Thoracic aorta (tissue), 2 donors: ENCODE measurements around the gene MYO9A. TPM values are rescaled to one million over a fixed set of nuclear protein-coding genes. Genes with fewer than 3 reads are reported as not detected.

Experiments
- ATAC-seq: fragments of 150-250 bp; one replicate; pipeline ENCODE4 v1.8.0; 2017; ENCODE audit warnings: low read depth; ENCODE audit not compliant: insufficient number of reproducible peaks, low FRiP score
- DNase-seq: peaks from one replicate; pipeline ENCODE4 v3.0.0-alpha.2; 2020; ENCODE audit warnings: low spot score
- H3K27ac ChIP-seq, 2 donors: fragments of 200-600 bp; sonication (generic); 1 replicate in 1 of 2; 2 replicates in 1 of 2; pipeline ENCODE4 v1.5.1; 2016; ENCODE audit warnings: mild to moderate bottlenecking in 2 of 2, moderate library complexity in 2 of 2
- H3K27me3 ChIP-seq: fragments of 200-600 bp; sonication (generic); replicated peaks from 2 replicates; pipeline ENCODE4 v1.6.0; 2016; ENCODE audit warnings: mild to moderate bottlenecking; ENCODE audit not compliant: insufficient read depth
- H3K36me3 ChIP-seq: fragments of 200-600 bp; sonication (generic); one replicate; pipeline ENCODE4 v1.5.1; 2016
- H3K4me1 ChIP-seq, 2 donors: fragments of 200-600 bp; sonication (generic); 1 replicate in 1 of 2; 2 replicates in 1 of 2; pipeline versions ENCODE4 v1.5.1 to v1.6.0; 2016; ENCODE audit warnings: low read depth in 2 of 2, mild to moderate bottlenecking in 1 of 2; ENCODE audit not compliant: control insufficient read depth in 1 of 2
- H3K4me3 ChIP-seq: fragments of 200-600 bp; sonication (generic); 2 replicates; pipeline ENCODE4 v1.5.1; 2016; ENCODE audit warnings: mild to moderate bottlenecking
- H3K9me3 ChIP-seq: fragments of 200-600 bp; sonication (generic); 2 replicates; pipeline ENCODE4 v1.5.1; 2016
- CTCF ChIP-seq: fragments of 200-600 bp; sonication (generic); IDR thresholded peaks from one replicate; pipeline ENCODE4 v1.5.1; 2019; ENCODE audit warnings: antibody characterized with exemption
- total RNA-seq, 2 donors: library from RNA; depleted of rRNA; stranded (reverse); fragments of >200 nt; gene quantifications; one replicate each; pipeline versions ENCODE4 v1.1.0 to v1.2.3, GENCODE V29; 2016

Gene MYO9A
- total RNA-seq, 2 donors from 2014 or later = 48.2 to 57.4 TPM

DNA sequence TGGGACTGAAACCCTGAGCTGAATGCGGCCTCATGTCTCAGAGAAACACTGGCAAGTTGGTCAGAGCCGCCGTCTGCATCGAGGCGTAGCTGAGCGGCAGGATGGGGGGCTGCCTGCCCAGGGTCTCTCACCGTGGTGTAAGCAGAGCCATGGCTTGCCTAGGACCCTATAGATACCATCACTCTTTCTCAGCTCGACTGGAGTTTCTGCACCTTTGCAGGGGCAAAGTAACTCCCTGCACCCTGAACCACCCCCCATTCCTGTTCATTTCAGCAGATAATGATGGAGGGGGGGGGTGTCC lies 336.0 kb downstream of the MYO9A start:
- Histone ChIP-seq H3K36me3 (no peaks in the 10 kb centered on the region), H3K27ac (peak overlapping the region; percentile 74 to 91), H3K27me3 (no peaks in the 10 kb centered on the region), H3K4me1 (peaks cover 9 to 63% of the 10 kb centered on the region in 2 donors), H3K9me3 (no peaks in the 10 kb centered on the region), H3K4me3 (no peak overlapping the region)
- DNase-seq = no peak
- TF ChIP-seq CTCF = no peak
- ATAC-seq = no peak

GRCh38 chr15:71781179-71781964 lies 336.6 kb downstream of the MYO9A start:
- no peak for ATAC-seq
- no peaks in the 10 kb centered on the region for H3K36me3 ChIP-seq
- DNase-seq = no peak
- peak overlapping the region; percentile 74 to 91 for H3K27ac ChIP-seq
- H3K27me3 ChIP-seq = no peaks in the 10 kb centered on the region
- no peak overlapping the region for H3K4me3 ChIP-seq
- H3K9me3 ChIP-seq = no peaks in the 10 kb centered on the region
- peaks cover 9 to 63% of the 10 kb centered on the region in 2 donors for H3K4me1 ChIP-seq
- no peak for TF ChIP-seq CTCF

- Histone ChIP-seq H3K4me3 (peak overlapping the region; percentile 34), H3K36me3 (no peaks in the 10 kb centered on the region), H3K27ac (peak overlapping the region; percentile 74 to 91), H3K4me1 (peaks cover 9 to 63% of the 10 kb centered on the region in 2 donors), H3K9me3 (no peaks in the 10 kb centered on the region), H3K27me3 (no peaks in the 10 kb centered on the region)
- TF ChIP-seq CTCF = peak; percentile 73
- ATAC-seq (peak; percentile 56), DNase-seq (no peak)
Observed at GRCh38 chr15:71780115-71780976, 337.6 kb downstream of the MYO9A start.

- DNase-seq = no peak
- peak overlapping the region; percentile 74 to 91 for H3K27ac ChIP-seq
- H3K27me3 ChIP-seq = no peaks in the 10 kb centered on the region
- H3K4me1 ChIP-seq = peaks cover 9 to 63% of the 10 kb centered on the region in 2 donors
- no peak overlapping the region for H3K4me3 ChIP-seq
- ATAC-seq = no peak
- no peak for TF ChIP-seq CTCF
- no peaks in the 10 kb centered on the region for H3K36me3 ChIP-seq
- no peaks in the 10 kb centered on the region for H3K9me3 ChIP-seq
Observed at GRCh38 chr15:71779073-71779797, 338.7 kb downstream of the MYO9A start.
